Fibroblast of lung (primary cell): ENCODE data around the gene ARSA. TPM values are rescaled to one million over a fixed set of nuclear protein-coding genes. Genes with fewer than 3 reads are reported as not detected.
"Not testable (repeated sequence)": the region's sequence is repeated elsewhere in the genome, so short reads cannot be mapped to it uniquely, and the experiment has no call there.

ENCODE experiments used
- DNase-seq, 2 donors: peaks; one replicate each; pipeline versions ENCODE4 v3.0.0 to v3.0.0-alpha.2; 2010; ENCODE audit warnings: low read depth in 2 of 2
- H2AFZ ChIP-seq: 2 replicates; pipeline ENCODE4 v1.5.1; 2012; ENCODE audit warnings: low read length, control low read depth, inconsistent platforms
- H3K27ac ChIP-seq: 2 replicates; pipeline ENCODE4 v1.5.1; 2011; ENCODE audit warnings: low read length, control low read depth; ENCODE audit not compliant: insufficient read depth
- H3K27me3 ChIP-seq: 2 replicates; pipeline ENCODE4 v1.5.1; 2011; ENCODE audit warnings: mild to moderate bottlenecking, low read length; ENCODE audit not compliant: control insufficient read depth, insufficient read depth
- H3K36me3 ChIP-seq: 2 replicates; pipeline ENCODE4 v1.5.1; 2011; ENCODE audit warnings: low read length; ENCODE audit not compliant: control insufficient read depth, insufficient read depth
- H3K4me1 ChIP-seq: 2 replicates; pipeline ENCODE4 v1.5.1; 2011; ENCODE audit warnings: low read length; ENCODE audit not compliant: control insufficient read depth, insufficient read depth; ENCODE audit errors: extremely low read depth
- H3K4me2 ChIP-seq: 2 replicates; pipeline ENCODE4 v1.5.1; 2011; ENCODE audit warnings: low read length, control low read depth; ENCODE audit not compliant: insufficient read depth; ENCODE audit errors: extremely low read depth
- H3K4me3 ChIP-seq, 4 experiments: fragments of 200-600 bp in 1 of 4; sonication (generic) in 1 of 4; replicated peaks in 1 of 4; 2 replicates each; pipeline ENCODE4 v1.5.1; 2011 to 2016; ENCODE audit warnings: low read length in 4 of 4, low read depth in 3 of 4, mild to moderate bottlenecking in 3 of 4, control low read depth in 2 of 4, inconsistent platforms in 1 of 4, mixed read lengths in 1 of 4; ENCODE audit not compliant: insufficient read depth in 1 of 4; ENCODE audit errors: control extremely low read depth in 1 of 4
- H3K79me2 ChIP-seq: 2 replicates; pipeline ENCODE4 v1.5.1; 2012; ENCODE audit warnings: mild to moderate bottlenecking, low read length, inconsistent platforms; ENCODE audit not compliant: control insufficient read depth, insufficient read depth
- H3K9ac ChIP-seq: 2 replicates; pipeline ENCODE4 v1.5.1; 2011; ENCODE audit warnings: mild to moderate bottlenecking, low read length, control low read depth; ENCODE audit not compliant: insufficient read depth
- H3K9me3 ChIP-seq: 2 replicates; pipeline ENCODE4 v1.5.1; 2012; ENCODE audit warnings: low read depth, low read length; ENCODE audit not compliant: control insufficient read depth, insufficient read depth
- H4K20me1 ChIP-seq: 2 replicates; pipeline ENCODE4 v1.5.1; 2011; ENCODE audit warnings: low read length; ENCODE audit not compliant: control insufficient read depth, insufficient read depth; ENCODE audit errors: extremely low read depth
- CTCF ChIP-seq, 2 donors: IDR thresholded peaks in 1 of 2; conservative IDR thresholded peaks in 1 of 2; 1 replicate in 1 of 2; 2 replicates in 1 of 2; pipeline ENCODE4 v1.5.1; 2011 to 2012; ENCODE audit warnings: low read length in 2 of 2, control low read depth in 1 of 2, inconsistent platforms in 1 of 2, low read depth in 1 of 2, mild to moderate bottlenecking in 1 of 2
- EZH2 ChIP-seq: IDR thresholded peaks from 2 replicates; pipeline ENCODE4 v1.5.1; 2012; ENCODE audit warnings: low read length, control low read depth, mild to moderate bottlenecking; ENCODE audit errors: missing control alignments
- polyA plus RNA-seq, 2 donors: library from polyadenylated mRNA; depleted of rRNA in 1 of 2; stranded (reverse) in 1 of 2; unstranded in 1 of 2; fragments of >200 nt; gene quantifications; 2 replicates each; pipeline ENCODE4 v1.2.1, GENCODE V29; 2011 to 2012; ENCODE audit warnings: missing spikeins in 1 of 2
- total RNA-seq: library from RNA; depleted of rRNA; stranded (reverse); fragments of >200 nt; gene quantifications from 2 replicates; pipeline ENCODE4 v1.2.1, GENCODE V29; 2014

ARSA gene
- total and polyA plus RNA-seq, 2 donors (not counting 1 experiment from before 2014, with no cell fraction given): 10.5 to 19.5 TPM

GRCh38 chr22:50657925-50658324, 30.0 kb upstream of the ARSA start:
- Histone ChIP-seq H3K4me1 (peaks cover 4% of the 10 kb centered on the region), H3K4me3 (no peak overlapping the region), H3K79me2 (no peaks in the 10 kb centered on the region), H3K9me3 (no peaks in the 10 kb centered on the region), H2AFZ (no peak overlapping the region), H3K36me3 (no peaks in the 10 kb centered on the region), H3K27ac (no peak overlapping the region), H3K27me3 (no peaks in the 10 kb centered on the region), H3K9ac (no peak overlapping the region), H4K20me1 (no peaks in the 10 kb centered on the region), H3K4me2 (no peak overlapping the region)
- no peak for TF ChIP-seq CTCF (conservative IDR thresholded peaks at IDR 0.05 in 1 of 2, IDR thresholded peaks at IDR 0.05 in 1 of 2; ENCODE audit: low read depth in 1 of 2, low read length in 2 of 2)
- TF ChIP-seq EZH2: no peak
- peak in 1 of 2 donors; percentile 41 for DNase-seq

- no peaks in the 10 kb centered on the region for H4K20me1 ChIP-seq
- no peak overlapping the region for H3K4me3 ChIP-seq
- no peaks in the 10 kb centered on the region for H3K36me3 ChIP-seq
- H3K79me2 ChIP-seq: no peaks in the 10 kb centered on the region
- H3K9ac ChIP-seq: no peak overlapping the region
- H2AFZ ChIP-seq: no peak overlapping the region
- H3K27ac ChIP-seq: no peak overlapping the region
- no peak for TF ChIP-seq CTCF (conservative IDR thresholded peaks at IDR 0.05 in 1 of 2, IDR thresholded peaks at IDR 0.05 in 1 of 2; ENCODE audit: low read depth in 1 of 2, low read length in 2 of 2)
- no peak for TF ChIP-seq EZH2
- no peak overlapping the region for H3K4me2 ChIP-seq
- peaks cover 4% of the 10 kb centered on the region for H3K4me1 ChIP-seq
- no peaks in the 10 kb centered on the region for H3K27me3 ChIP-seq
- no peaks in the 10 kb centered on the region for H3K9me3 ChIP-seq
- peak; percentile 58 to 71 for DNase-seq
Measured at GRCh38 chr22:50656122-50657070, 28.4 kb upstream of the ARSA start.

- H3K4me3 ChIP-seq, H3K9me3 ChIP-seq, DNase-seq, H4K20me1 ChIP-seq, H3K9ac ChIP-seq, H3K79me2 ChIP-seq, H3K27ac ChIP-seq, H3K4me2 ChIP-seq, H3K36me3 ChIP-seq, H3K4me1 ChIP-seq, H2AFZ ChIP-seq, H3K27me3 ChIP-seq: not testable (repeated sequence)
Measured at GRCh38 chr22:50654664-50655063, 26.7 kb upstream of the ARSA start.
